ENCODE results near the gene PPP1R3D.
A peak's percentile ranks its signal among the peaks of the same experiment; 100 is the strongest.
"Not testable (repeated sequence)": the region's sequence is repeated elsewhere in the genome, so short reads cannot be mapped to it uniquely, and the experiment has no call there.

The PPP1R3D gene, protein sequence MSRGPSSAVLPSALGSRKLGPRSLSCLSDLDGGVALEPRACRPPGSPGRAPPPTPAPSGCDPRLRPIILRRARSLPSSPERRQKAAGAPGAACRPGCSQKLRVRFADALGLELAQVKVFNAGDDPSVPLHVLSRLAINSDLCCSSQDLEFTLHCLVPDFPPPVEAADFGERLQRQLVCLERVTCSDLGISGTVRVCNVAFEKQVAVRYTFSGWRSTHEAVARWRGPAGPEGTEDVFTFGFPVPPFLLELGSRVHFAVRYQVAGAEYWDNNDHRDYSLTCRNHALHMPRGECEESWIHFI

DNA sequence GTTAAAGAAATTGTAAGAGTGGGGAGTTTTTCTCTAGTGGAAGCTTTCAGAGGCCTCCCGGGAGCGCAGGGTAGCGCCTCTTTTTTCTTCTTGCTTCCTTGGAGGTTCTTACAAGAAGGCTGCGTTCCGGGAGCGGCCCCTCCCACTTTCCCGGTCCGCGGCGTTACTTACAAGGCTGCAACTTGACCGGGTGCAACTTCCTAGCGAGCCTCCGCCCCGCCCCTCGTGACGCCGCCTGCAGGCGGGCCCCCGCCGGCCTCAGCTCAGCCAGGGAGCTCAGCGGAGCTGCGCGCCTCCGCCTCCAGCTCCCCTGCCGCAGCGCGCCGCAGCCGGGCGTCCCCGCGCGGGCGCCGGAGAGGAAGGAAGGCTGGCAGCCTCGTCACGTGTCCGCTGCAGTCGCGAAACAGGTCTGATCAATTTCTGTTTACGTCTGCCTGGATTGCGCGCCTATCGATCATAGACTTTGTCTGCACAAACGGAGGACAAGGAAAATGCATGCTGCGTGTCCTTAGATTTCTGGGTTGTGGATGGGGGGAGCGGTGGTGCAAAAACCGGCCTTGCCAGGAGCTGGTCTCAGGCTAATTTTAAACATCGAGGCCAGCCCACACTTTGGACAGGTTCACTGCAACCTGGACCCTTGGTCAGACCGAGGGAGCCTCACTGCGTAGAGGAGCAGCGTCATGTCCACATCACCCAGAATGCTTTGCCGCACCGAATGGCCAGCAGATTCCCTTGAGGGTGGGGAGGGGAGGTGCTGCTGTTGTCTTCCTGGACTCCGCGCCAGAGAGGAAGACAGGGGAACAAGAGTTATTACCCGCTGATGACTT is at the start of gene PPP1R3D, which contains the start of gene FAM217B:
Gene PPP1R3D, minus strand, starts transcription at position 177 of the 827 bp plus-strand sequence. CDS start 374 bp downstream, outside the sequence.
Gene FAM217B, plus strand, starts transcription at position 261 of the 827 bp plus-strand sequence. CDS start 3,555 bp downstream, outside the sequence.
- peak; percentile 95 for DNase-seq

DNA sequence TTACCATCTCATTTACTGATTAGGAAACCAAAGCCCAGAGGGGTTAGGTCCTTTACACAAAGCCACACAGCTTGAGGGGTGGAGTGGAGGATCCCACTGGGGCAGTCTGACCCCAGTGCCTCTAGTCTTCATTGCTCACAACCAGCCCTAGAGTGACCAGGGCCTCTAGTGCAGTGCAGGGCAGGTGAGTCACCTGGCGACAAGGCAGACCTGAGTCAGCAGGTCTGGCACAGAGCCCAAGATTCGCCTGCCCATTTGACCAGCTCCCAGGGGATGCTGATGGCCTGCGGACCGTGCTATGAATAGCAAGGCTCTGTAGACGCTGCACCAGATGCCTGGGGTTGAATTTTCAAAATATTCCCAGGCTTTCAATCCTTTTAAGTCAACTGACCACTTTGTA is 48.0 kb upstream of the PPP1R3D start:
- DNase-seq: no peak

GRCh38 chr20:59987135-59987534 is 47.0 kb upstream of the PPP1R3D start:
- no peak for DNase-seq

GRCh38 chr20:59985864-59986263 is 45.8 kb upstream of the PPP1R3D start:
- peak; percentile 11 for DNase-seq

- no peak for DNase-seq
These were observed 45.1 kb upstream of the PPP1R3D start for GRCh38 chr20:59985164-59985563.

- DNase-seq: peak; percentile 46
These were observed 44.4 kb upstream of the PPP1R3D start for GRCh38 chr20:59984541-59984940.

DNA sequence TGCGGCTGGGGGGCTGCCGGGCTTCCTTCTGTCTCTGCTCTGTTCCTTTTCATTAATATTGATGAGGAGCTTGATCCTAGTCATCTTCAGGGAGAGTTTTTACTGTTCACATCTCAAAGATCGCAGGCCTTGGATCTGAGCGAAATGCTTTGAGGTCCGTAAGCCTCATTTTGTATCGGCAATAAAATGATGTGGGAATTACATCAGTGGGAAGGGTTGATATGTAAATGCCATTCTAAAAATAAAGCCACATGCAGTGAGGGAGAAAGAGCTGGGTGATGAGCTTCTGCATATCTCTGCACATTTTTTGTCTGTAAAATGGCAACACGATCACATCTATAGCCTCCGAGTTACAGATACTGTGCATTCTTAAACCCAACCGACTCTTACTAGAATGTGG is 43.0 kb upstream of the PPP1R3D start:
- DNase-seq: no peak

DNA sequence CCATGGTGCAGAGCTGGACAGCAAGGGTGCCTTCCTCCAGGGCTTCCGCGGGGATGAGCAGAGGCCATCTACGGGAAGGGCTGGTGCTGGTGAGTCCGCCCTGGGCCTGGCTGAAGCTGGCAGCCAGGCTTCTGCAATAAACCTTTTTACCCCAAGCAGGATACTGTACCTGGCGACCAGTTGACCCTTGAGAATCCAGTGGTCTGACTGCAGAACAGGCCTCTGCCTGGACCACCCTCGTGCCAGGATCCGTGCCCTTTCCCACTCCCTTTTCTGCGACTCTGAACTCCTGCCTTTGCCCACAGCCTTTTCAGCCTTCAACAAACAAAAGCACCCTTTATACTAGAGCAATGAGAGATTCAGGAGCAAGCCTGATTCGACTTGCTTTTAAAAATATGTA is 37.0 kb upstream of the PPP1R3D start:
- no peak for DNase-seq

GRCh38 chr20:59976156-59976782 is 36.2 kb upstream of the PPP1R3D start:
- no peak for DNase-seq

DNA sequence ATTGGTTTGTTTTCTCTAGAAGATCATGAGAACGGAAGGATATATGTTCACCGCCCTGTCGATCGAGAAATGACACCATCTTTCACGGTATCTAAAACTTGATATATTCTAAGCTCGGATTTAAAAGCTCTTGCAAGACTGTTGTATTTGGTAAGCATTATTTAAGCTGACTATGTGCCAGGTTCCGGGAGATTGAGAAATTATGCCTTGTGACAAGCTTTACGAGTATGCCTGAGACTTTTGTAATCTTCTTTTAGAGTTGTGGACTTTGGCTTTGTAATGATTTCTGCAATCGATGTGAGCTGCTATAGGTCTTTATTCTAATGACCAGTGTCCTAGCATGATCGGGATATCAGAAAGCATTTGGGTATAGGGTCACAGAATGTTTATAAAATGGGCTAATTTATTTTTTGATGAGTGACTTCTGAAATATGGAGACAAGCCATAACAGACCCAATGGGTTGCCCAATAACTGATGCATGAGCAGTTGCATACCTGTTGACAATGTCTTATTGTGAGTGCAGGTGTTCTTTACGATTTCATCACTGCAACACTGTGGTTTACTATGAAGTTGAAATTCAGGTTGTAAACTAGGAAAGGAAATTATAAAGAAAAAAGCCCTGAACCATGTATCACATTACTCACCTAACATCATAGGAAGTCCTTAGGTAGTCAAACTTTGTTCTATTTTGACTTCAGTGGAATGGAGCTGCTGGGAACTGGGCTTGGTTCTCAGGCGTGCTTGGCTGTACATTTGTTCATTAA is 32.1 kb upstream of the PPP1R3D start:
- no peak for DNase-seq

- no peak for DNase-seq
These were observed 31.3 kb upstream of the PPP1R3D start for GRCh38 chr20:59971428-59971827.

- no peak for DNase-seq
These were observed 26.3 kb upstream of the PPP1R3D start for GRCh38 chr20:59966428-59966827.

DNA sequence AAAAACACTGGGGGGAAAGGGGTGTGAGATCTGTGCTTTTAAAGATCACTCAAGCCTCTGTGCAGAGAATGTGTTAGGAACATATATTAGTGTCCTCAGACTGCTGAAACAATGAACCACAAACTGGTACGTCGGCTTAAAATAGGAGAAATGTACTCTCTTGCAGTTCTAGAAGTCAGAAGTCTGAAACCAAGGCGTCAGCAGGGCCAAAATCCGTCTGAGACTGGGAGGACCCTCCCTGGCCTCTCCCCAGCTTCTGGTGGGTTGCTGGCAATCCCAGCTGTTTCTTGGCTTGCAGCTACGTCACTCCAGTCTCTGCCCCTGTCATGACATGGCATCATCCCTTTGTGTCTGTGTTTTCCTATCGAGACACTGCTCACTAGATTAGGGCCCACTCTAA is 22.1 kb upstream of the PPP1R3D start:
- no peak for DNase-seq

DNA sequence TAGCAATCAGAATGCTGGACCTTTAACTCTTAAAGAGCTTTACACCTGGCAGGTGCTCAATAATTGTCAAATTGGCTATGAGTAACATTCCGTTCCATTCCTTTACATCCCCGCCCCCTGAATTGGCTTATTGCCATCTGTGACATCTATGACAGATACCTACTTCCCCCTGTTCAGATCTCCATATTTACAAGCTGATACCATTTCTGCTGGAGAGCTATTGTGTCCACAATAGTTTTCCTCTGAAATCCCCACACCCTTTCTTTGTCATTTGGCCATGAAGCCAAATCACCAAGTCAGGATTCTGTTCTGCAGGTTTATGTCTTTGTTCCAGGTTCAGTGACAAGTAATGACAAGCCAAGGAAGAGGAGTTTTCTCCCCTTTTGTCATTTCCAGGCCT is 21.3 kb upstream of the PPP1R3D start:
- DNase-seq: no peak

DNA sequence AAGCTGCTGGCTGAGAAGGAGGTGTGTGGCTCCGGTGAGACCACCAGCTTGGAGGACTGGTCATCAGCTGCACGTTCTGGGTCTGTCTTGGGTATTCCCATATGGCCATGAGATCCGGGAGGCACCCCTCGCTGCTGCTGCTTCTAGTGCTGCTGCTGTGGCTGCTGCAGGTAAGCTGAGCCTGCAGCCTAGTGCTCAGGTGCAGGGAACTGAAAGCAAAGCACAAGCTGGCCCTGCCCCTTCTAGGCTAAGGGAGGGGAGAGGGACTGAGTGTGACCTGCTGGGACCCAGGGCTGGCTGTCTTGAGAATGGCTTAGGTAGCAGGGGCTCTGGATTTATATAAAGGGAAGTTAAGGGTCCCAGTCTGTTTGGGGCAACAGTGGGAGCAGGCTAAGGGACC is 18.5 kb upstream of the PPP1R3D start:
- no peak for DNase-seq

GRCh38 chr20:59958123-59958522 is 18.0 kb upstream of the PPP1R3D start, which contains the start of gene CDH26:
Gene CDH26, plus strand, starts transcription at chr20:59958423. Its CDS starts 304 bp downstream, at chr20:59958727.
- no peak for DNase-seq

GRCh38 chr20:59957568-59957967 is 17.5 kb upstream of the PPP1R3D start:
- DNase-seq: not testable (repeated sequence)

- no peak for DNase-seq
These were observed 15.2 kb upstream of the PPP1R3D start for GRCh38 chr20:59955131-59955796.

DNA sequence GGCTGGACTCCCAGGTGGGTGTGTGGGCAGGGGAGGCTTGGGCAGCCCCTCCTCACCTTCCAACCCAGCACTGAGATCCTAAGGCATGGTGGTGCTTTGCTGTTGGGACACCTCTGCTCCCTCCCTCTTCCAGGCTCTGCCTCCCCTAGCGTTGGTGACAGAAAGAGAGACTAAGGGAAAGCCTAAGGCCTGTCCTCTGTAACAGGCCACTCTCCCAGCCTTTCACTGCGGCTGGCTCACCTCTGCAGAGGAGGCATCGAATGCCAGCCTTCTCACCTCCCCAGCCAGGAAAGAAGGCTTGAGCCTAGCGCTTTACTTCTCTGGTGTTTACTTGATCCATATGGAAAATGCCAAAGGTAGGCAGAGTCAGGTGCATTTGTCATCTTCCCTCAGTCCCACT is 14.6 kb upstream of the PPP1R3D start:
- no peak for DNase-seq

DNA sequence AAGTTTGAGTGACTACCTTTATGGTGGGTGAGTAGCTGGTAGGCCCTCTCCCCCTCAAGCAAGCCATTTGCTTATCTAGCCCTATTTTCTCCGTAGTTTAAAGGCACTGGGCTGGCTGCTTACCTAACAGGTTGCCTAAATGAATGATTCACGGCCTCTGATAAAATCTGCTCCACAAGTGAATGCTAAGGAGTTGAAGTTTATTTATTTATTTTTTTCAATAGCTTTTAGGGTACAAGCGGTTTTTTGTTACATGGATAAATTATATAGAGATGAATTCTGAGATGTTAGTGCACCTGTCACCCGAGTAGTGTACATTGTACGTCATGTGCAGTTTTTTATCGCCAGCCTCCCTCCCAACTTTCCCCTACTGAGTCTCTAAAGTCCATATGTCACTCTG is 9.8 kb upstream of the PPP1R3D start:
- no peak for DNase-seq

DNA sequence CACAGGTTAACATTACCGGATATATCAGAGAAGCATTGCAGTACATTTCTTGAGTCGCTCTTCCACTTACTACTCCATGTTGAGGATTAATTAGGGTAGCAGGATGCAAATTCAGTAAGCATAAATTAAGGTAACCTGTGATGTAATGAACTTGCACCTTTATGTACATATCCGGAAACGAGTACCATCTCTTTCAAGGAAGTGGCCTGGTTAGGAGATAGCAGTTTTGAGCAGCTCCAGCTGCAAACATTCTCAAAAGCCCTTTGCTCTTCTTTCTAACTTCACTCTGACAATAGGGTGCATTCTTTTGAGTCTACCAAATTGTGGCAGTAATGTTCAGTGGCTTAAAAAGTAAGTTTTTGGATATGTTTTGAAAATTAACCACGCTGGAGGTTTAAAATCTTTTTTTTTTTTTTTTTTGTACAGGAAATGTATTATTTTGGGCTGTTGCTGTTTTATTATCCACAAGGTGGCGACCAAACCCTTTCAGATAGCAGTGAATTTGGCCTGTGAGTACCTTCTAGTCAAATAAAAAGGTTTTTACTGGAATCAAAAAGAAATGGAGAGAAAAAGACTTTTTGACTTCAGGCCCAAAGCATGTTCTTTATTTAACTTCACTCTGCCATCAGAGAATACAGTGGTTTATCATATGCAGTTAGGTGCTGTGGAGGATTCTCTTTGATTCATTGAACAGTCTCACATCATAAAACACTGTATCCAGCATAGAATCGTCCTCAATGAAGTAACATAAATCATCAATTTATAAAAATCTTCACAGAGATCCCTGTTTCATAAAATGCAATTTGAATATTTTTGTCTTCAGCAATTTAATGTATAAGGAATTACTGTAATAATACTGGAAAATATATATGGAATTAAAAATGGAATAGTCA is 9.0 kb upstream of the PPP1R3D start:
- DNase-seq: peak; percentile 27

Measured in GDM1 (cell line).